Esophagus muscularis mucosa (tissue), 3 donors: Measurements from ENCODE around the gene OMG.

ENCODE experiments used
- CTCF ChIP-seq, 3 experiments: fragments of 200-600 bp in 2 of 3; fragments of 450-650 bp in 1 of 3; sonication (generic) in 2 of 3; IDR thresholded peaks; one replicate each; pipeline ENCODE4 v1.5.1; 2017 to 2019; ENCODE audit warnings: antibody characterized with exemption in 3 of 3, mild to moderate bottlenecking in 2 of 3, moderate library complexity in 1 of 3
- EP300 ChIP-seq: sonication (generic); formaldehyde crosslinking; IDR thresholded peaks from one replicate; pipeline ENCODE4 v1.6.1; 2017; ENCODE audit warnings: antibody characterized with exemption

- TF ChIP-seq CTCF (IDR thresholded peaks at IDR 0.05) (no peak), EP300 (no peak)
These were observed 24.2 kb downstream of the OMG start for GRCh38 chr17:31272803-31273202.
